GM19372 (cell line): ENCODE results near the gene DPP10.

Experiments used
- ATAC-seq: cut with Tn5 transposase; IDR thresholded peaks from one replicate; pipeline ENCODE4 v1.9.1; 2021; ENCODE audit warnings: mild to moderate bottlenecking, low read depth, moderate library complexity; ENCODE audit not compliant: unreplicated experiment

Gene DPP10

DNA sequence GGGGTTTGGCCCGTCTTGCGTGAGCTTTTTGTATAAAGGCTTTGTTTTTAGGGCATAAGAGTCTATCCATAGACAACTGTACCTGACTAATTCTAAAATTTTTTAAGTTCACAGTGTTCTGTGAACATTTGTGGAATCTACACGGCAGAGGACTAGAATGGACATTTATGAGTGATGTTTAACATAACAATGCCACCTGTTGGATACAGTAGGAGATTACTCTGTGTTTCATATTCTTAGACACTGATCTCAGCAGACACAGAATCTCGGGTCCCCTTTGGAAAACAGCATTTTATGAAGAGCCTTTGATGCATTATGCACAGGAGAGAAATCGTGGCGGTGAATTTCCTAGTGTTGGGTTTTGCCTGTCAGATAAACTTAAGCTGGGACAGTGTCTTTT, 752.2 kb downstream of the DPP10 start:
- ATAC-seq, result no peak

- ATAC-seq, result no peak
Measured at GRCh38 chr2:115196587-115196986, 754.1 kb downstream of the DPP10 start.

- no peak for ATAC-seq
Measured at GRCh38 chr2:115199966-115200365, 757.5 kb downstream of the DPP10 start.

DNA sequence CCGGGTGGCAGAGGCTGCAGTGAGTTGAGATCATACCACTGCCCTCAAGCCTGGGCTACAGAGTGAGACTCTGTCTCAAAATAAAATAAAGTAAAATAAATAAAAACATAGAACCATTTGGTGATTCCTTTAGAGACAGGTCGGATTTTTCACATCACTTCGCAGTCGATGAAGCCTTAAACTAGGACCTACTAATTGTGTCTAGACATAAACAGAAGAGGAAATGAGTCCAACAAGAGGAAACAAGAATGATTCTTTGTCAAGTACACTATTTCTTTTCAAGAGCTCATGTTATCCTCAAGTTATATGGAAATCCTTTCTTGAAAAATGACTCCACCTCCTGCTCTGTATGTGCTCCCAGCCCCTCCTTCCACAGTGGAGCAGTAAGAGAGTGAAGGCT, 758.9 kb downstream of the DPP10 start:
- no peak for ATAC-seq

DNA sequence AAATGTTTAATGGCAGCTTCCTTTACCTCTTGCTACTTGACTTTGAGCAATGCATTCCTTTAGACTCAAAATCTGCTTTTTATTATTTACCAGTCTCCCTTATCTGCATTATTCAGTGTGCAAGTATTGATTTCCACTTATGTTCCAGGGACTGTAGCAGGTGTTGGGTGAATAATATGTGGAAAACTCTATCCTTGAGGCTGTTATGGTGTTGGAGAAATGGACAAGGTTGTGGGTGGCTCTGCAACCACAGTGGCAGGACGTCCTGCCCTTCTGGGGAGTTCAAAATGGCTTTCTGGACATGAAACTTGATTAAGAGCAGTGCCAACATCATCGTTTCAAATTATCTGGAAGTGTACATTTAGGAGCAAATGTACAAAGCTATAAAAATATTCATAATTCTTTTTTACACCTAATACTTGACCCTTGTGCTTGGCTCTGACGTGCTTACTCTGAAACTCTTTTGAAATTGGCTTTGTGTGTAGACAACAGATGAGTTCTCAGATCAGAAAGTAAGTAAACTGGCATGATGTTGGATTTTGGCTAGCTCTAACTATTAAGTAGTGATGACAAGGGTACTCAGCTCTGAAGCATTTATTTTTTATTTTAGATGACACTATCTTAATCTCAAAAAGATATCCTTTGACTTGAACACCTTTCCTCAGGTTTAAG, 766.2 kb downstream of the DPP10 start:
- no peak for ATAC-seq

DNA sequence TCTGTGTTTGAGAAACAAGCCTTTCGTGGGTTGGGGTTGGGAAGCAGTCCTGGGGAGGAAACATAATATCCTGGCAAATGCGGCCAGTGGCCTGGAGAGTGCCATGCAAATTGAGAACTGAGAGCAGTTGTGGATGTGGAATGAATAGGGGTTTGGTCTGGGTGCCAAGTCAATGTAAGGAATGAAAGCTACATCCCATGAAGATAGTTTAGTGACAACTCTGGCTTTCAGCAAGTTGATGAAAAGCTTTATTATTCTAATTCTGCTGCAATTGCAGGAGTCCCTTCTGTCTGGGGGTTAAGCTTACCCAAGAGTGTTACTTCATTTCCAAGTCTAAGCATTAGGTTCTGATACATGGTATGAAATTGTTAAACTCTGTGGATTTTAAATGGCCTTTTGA, 771.6 kb downstream of the DPP10 start:
- ATAC-seq, result no peak

DNA sequence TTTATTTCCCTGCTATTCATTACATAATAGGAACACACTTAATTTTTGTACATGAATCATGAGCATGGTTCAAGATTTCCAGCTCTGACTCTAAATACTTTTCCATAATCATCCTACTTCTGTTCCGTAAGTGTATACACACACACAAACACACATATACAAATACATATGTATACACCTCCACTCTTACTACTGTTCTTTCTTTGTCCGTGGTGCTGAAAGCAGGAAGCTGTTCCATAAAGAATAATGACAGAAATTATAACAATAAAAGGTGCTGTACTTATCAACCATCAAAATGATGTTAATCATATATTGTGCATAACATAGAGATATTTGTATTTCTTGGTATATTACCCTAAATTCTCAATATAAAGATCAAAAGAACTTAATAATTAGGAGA, 776.9 kb downstream of the DPP10 start:
- no peak for ATAC-seq

DNA sequence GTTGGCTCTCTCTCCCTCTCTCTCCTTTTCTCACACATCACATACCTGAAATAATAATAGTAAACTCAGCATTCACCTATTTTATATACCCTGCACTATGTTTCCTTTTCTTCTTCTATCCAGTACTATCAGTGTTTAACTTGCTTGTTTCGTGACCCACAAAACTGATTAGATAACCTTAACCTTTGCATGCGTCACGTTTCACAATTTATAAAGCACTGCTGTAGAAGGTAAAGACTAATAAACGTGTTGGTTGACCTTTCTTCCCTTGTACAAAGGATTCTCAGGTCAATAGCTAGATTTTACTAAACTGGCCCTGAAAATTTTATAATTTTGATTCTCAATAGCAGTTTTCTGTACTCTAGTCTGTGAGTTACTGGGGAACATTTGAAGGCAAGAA, 791.7 kb downstream of the DPP10 start:
- ATAC-seq, result no peak

DNA sequence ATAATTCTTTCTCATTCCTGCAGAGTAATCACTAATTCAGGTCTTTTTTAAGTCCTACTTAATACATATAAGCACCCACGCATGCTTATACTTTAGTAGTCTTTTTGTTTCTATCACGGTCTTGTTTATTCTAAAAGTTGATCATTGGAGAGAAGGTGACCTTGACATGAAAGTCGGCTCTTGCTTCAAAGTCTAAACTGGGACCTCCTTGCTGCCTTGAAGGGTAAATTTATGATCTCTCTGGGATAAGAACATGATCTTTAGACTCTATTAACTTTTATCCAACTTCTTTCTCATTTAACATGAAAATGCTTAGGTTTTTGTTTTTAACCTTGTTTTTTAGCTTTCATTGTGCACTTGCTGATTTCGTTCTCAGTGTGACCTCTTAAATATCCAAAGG, 792.3 kb downstream of the DPP10 start:
- no peak for ATAC-seq

GRCh38 chr2:115248066-115248465, 805.6 kb downstream of the DPP10 start:
- no peak for ATAC-seq

GRCh38 chr2:115277366-115277765, 834.9 kb downstream of the DPP10 start:
- ATAC-seq, result no peak

- ATAC-seq, result no peak
Measured at GRCh38 chr2:115285416-115285815, 843.0 kb downstream of the DPP10 start.

- no peak for ATAC-seq
Measured at GRCh38 chr2:115290478-115290877, 848.0 kb downstream of the DPP10 start.

- no peak for ATAC-seq
Measured at GRCh38 chr2:115292742-115293141, 850.3 kb downstream of the DPP10 start.

- ATAC-seq, result no peak
Measured at GRCh38 chr2:115294999-115295398, 852.6 kb downstream of the DPP10 start.

GRCh38 chr2:115297056-115297455, 854.6 kb downstream of the DPP10 start:
- ATAC-seq, result no peak

GRCh38 chr2:115299199-115299598, 856.8 kb downstream of the DPP10 start:
- no peak for ATAC-seq

DNA sequence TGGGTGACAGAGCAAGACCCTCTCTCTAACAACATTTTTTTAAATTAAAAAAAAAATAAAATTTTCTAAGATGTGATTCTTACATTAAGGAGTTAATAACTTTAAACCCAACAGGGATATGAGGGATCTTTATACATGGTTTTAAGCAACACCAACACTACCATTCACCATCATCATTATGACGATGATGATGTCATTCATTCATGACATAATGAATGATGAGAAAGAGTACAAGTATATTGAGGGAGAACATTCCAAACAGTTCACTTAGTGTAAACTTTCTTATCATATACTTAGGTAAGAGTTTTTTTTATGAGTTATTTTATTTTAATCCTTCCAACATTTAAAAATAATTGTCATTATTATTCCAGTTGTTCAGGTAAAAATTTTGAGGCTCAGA, 863.3 kb downstream of the DPP10 start:
- ATAC-seq, result no peak

GRCh38 chr2:115314119-115314518, 871.7 kb downstream of the DPP10 start:
- ATAC-seq, result no peak

DNA sequence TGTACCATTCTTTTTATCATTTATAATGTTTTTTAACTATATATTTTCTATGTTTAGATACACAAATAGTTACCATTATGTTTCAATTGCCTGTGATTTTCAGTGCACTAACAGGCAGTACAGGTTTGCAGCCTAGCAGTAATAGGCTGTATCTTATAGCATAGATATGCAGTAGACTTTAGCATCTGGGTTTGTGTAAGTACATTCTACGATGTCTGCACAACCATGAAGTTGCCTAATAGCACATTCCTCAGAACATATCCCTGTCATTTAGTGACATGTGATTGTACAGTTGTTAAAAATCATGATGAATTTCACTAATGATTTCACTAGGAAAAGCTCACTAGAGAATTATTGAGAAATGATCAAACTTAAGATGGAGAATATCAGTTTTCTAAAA, 884.6 kb downstream of the DPP10 start:
- no peak for ATAC-seq

- ATAC-seq, result no peak
Measured at GRCh38 chr2:115359550-115359949, 917.1 kb downstream of the DPP10 start.

- no peak for ATAC-seq
Measured at GRCh38 chr2:115364093-115364492, 921.7 kb downstream of the DPP10 start.

DNA sequence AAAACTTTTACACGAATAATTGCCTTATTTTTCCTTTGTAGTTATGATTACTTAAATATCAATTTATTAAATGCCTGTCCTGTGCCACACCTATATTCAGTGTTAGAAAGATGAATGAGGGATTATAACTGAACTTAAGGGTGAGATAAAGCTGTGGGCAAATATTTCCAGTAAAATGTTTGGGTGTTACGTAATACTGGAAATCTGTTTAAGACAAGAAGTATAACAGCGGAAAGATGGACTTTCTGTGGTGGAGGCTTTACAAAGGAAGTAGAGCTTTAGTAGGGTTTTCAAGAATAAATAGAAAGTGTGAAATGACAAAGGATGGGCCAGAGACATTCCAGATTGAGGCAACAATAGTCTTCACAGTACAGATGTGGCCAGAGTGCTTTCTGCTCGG, 927.0 kb downstream of the DPP10 start:
- ATAC-seq, result no peak
